ENCODE data around the gene JAM3.
"Not testable (repeated sequence)": the region's sequence is repeated elsewhere in the genome, so short reads cannot be mapped to it uniquely, and the experiment has no call there.

JAM3 gene

GRCh38 chr11:134082990-134083389, 14.1 kb downstream of the JAM3 start:
- no peak for DNase-seq
- Histone ChIP-seq H3K36me3 (no peaks in the 10 kb centered on the region; the same call in 1 of the 2 replicates), H3K4me1 (no peaks in the 10 kb centered on the region), H3K27me3 (no peaks in the 10 kb centered on the region), H3K9me3 (peaks cover 4% of the 10 kb centered on the region; the same call in 1 of the 2 replicates), H3K4me3 (ENCODE audit: low read depth, low read length) (no peak overlapping the region)
- no peak for TF ChIP-seq CTCF (IDR thresholded peaks at IDR 0.05; ENCODE audit: low read depth, low read length)

GRCh38 chr11:134086376-134086775, 17.5 kb downstream of the JAM3 start:
- H3K4me1 ChIP-seq: no peaks in the 10 kb centered on the region
- no peaks in the 10 kb centered on the region for H3K27me3 ChIP-seq
- no peak for TF ChIP-seq CTCF (IDR thresholded peaks at IDR 0.05; ENCODE audit: low read depth, low read length)
- peaks cover under 1% of the 10 kb centered on the region; the same call in 1 of the 2 replicates for H3K9me3 ChIP-seq
- DNase-seq: no peak
- H3K4me3 ChIP-seq (ENCODE audit: low read depth, low read length): no peak overlapping the region
- H3K36me3 ChIP-seq: no peaks in the 10 kb centered on the region; the same call in 1 of the 2 replicates

DNA sequence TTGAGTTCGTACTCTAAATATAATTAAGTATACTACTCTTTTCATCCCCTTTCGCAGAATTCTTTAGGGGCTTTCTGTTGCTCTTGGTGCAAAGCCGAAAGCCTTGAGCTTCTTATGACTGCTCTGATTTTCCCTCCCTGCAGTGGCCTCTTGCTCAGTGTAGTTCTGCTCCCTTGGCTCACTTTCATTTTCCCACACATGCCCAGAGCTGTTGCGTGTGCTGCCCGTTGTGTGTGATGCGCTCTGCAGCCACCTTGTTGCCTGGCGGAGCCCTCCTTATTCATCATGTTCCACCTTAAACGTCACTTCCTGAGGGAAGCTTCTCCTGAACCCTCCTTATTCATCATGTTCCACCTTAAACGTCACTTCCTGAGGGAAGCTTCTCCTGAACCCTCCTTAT, 23.1 kb downstream of the JAM3 start:
- DNase-seq; H3K9me3 ChIP-seq; H3K4me3 ChIP-seq (ENCODE audit: low read depth, low read length); H3K27me3 ChIP-seq; H3K4me1 ChIP-seq; H3K36me3 ChIP-seq: not testable (repeated sequence)

DNA sequence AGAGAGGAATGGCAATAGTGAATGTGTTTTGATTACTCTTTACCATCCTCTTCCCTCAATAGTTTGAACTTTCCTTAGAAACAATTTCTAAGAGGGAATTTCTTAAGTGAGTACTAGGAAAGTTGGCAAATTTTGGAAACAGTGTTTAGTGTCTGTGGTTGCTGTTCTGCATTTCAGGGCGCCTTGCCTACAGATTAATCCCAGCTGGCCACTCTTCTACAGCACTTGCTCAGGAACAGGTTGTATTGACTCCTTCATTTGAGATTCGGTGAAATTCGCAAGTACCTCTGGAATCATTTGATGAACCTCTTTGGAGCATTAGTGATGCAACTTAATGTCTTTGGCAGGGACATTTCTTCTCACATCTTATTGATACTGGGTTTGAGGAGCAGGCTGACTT, 28.3 kb downstream of the JAM3 start:
- Histone ChIP-seq H3K36me3 (peaks cover 6% of the 10 kb centered on the region; the same call in 1 of the 2 replicates), H3K4me3 (ENCODE audit: low read depth, low read length) (no peak overlapping the region), H3K27me3 (no peaks in the 10 kb centered on the region), H3K4me1 (no peaks in the 10 kb centered on the region), H3K9me3 (no peaks in the 10 kb centered on the region; the same call in 1 of the 2 replicates)
- no peak for TF ChIP-seq CTCF (IDR thresholded peaks at IDR 0.05; ENCODE audit: low read depth, low read length)
- DNase-seq: no peak

DNA sequence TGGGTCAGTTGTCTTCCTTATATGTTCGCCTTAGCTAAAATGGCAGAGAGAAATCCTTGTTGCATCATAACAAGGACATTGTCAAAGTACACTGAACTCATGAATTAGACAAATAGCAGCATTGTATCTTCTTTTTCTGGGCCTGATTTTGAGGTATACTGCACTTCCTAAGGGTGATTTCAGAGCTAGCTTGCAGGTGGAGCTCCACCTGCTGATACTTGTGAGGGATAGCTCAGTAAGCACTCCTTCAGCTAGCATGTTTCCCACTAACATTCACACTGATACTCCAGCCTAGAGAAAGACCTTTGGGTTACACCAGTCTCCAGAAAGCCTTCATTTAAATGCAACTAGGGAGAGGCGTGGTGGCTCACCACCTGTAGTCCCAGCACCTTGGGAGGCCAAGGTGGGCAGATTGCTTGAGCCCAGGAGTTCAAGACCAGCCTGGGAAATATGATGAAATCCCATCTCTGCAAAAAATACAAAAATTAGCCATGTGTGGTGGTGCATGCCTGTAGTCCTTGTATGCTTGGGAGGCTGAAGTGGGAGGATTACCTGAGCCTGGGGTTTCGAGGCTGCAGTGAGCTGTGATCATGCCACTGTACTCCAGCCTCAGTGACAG, 29.8 kb downstream of the JAM3 start:
- Histone ChIP-seq H3K4me1 (no peaks in the 10 kb centered on the region), H3K4me3 (ENCODE audit: low read depth, low read length) (no peak overlapping the region), H3K9me3 (no peaks in the 10 kb centered on the region; the same call in 1 of the 2 replicates), H3K36me3 (peaks cover 7% of the 10 kb centered on the region; the same call in 1 of the 2 replicates), H3K27me3 (no peaks in the 10 kb centered on the region)
- TF ChIP-seq CTCF (IDR thresholded peaks at IDR 0.05; ENCODE audit: low read depth, low read length): peak; percentile 35
- DNase-seq: no peak

GRCh38 chr11:134100171-134100570, 31.3 kb downstream of the JAM3 start:
- no peaks in the 10 kb centered on the region; the same call in 1 of the 2 replicates for H3K9me3 ChIP-seq
- no peak for TF ChIP-seq CTCF (IDR thresholded peaks at IDR 0.05; ENCODE audit: low read depth, low read length)
- H3K27me3 ChIP-seq: no peaks in the 10 kb centered on the region
- no peak for DNase-seq
- H3K36me3 ChIP-seq: peaks cover 7% of the 10 kb centered on the region; the same call in 1 of the 2 replicates
- H3K4me1 ChIP-seq: no peaks in the 10 kb centered on the region
- no peak overlapping the region for H3K4me3 ChIP-seq (ENCODE audit: low read depth, low read length)
